ENCODE results near the gene RASL10B.

RASL10B gene

GRCh38 chr17:35765756-35766488 lies 34.5 kb downstream of the RASL10B start:
- DNase-seq (ENCODE audit: low read depth) = no peak

DNA sequence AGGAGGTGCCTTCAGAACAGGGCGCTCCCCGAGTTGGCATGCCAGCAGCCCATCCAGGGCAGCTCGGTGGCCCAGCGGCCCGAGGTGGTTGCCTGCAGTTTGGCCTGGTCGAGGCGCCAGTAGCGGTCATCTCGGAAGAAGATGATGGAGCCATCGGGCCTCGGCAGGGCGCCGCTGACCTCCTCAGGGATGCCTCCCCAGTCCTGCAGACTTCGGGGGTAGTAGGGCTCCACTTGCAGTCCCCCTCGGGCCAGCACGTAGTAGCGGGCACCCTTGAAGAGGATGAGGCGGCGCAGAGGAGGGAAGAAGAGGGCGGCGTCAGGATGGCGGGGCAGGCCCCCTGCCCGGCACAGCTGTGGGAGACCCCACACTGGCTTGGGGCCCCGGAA lies 35.0 kb downstream of the RASL10B start:
- DNase-seq (ENCODE audit: low read depth) = no peak

DNA sequence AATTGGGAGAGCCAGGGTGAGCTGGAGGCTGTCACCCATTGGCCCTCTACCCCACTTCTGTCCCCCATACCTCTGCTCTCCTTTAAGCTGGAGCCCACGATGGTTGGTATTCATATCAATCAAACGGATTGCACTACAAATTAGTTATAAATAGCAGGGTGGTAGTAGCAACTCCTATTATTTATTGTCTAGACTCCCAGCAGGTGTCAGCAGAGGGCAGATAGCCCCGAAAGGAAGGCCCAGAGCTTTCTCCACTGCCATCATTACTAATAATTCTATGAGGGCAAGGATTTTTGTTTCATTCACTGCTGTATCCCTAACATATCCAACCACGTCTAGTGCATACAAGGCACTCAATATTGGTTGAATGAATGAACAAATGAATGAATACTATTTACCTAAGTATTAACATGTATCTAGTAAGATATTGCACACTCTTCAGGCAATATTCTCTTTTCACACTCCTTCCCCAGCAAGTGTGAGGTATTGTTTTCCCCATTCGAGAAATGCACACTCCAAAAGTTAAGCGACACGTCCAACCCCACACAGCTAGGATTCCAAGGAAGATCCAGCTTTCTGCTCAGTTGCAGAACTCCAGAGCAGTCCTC lies 35.6 kb downstream of the RASL10B start:
- no peak for DNase-seq (ENCODE audit: low read depth)

DNA sequence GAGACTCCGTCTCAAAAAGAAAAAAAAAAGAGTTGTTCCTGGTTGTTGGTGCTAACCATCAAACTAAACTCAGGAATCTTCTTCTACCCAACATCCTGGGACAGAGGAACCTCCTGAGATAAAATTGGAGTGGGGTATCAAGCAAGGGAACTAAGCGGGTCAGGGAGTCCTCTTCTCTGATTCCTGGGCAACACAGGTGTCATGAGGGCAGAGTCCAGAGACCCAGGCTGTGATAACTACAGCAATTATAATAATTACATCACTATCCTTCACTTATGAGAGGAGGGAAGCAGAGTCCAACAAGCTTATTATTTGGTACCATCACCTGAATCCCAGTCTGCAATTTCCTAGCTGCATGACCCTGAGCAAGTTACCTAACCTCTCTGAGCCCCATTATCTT lies 37.4 kb downstream of the RASL10B start:
- DNase-seq (ENCODE audit: low read depth) = no peak

DNA sequence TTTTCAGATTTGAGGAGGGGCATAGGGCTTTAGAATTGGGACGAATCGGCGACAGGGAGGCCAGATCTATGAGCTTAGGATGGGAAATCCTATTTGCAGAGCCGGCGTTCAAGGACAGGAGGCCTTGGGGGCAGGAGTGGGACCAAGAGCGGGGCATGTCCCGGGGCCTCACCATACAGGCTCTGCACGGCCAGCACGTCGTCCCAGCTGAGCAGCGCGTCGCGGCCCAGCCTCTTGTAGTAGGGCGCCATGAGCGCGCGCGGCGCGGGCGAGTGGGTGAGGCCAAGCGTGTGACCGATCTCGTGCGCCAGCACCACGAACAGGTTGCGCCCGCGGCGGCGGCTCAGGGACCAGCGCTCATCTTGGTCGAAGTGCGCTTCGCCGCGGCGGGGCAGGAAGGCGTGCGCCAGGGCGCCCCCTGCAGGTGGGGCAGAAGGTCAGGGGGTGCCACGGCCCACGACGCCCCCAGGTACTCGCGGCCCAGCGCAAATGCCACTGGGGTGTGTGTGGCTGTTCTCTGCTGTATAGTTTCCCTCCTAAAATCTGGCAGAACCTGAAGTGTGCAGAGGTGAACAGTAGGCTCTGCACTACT lies 38.6 kb downstream of the RASL10B start:
- DNase-seq (ENCODE audit: low read depth) = no peak

DNA sequence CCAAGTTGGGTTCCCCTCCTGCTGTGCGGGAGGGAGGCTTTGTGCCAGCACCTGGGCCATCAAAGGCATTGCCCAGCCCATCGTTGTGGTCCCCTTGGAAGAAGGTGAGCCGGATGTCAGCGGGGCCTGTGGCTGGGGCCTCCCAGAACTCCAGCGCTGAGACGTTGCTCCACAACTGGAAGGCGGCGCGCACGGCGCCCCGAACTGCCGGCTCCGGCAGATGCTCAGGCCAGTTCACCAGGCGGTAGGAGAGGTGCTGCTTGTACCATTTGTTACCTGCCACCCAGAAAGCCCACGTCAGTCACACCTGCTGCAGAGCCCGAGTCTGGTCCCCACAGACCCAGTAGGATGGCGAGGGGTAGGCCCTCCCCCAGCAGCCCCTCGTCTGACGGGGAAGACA lies 41.7 kb downstream of the RASL10B start:
- DNase-seq (ENCODE audit: low read depth) = no peak

DNA sequence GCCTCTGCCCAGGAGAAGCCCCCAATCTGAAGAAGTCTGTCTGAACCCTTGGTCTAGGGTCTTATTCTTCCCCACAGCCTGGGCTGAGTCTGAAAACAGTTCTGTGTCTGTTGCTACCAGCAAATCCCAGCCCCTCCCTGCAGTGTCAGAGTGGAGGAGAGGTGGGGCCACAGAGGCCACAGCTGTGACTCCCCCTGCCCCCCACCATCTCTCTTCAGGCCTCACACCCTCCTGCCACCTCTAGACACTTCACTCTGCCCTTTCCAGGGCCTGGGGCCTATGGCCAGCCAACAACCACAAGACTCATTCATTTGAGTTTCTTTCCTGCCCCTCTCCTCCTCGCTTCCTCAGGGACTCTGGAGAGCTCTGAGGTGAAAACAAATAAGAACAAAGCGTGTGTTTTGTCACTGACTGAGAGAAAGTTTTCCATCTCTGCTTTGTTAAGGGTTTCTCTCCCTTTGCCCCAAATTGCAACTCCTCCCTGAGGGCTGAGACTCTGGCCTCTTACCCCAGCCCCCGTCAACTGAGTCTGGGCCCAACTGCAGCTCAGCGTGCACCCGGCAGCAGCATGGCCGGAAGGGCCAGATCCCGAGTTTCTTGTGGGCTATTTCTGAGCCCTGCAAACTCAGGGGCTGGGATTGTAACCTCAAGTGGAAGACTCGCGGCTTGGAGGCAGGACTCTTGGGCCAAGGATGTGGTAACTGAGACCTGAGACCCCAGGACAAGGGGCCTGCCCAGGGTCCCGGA lies 42.4 kb downstream of the RASL10B start:
- DNase-seq (ENCODE audit: low read depth) = no peak

GRCh38 chr17:35774499-35774898 lies 43.1 kb downstream of the RASL10B start:
- DNase-seq (ENCODE audit: low read depth) = no peak

DNA sequence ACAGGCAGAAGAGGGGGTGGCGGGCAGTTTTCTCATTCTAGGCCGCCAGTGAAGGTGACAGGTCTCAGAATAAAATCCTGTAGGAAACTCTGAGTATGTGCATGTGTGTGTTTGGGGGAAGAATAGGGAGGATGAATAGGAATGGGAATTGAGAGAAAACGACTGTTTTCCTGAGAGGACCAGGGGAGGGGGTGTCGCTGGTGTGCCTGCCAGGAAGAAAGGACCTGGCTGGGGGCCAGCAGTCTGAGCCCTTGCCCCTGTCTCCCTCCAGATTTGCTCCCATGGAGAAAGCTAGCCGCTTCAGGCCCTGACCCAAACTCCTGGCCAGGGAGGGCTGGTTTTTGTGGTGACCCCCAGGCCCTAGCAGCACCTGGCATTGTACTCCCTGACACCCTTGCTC lies 43.6 kb downstream of the RASL10B start:
- no peak for DNase-seq (ENCODE audit: low read depth)

DNA sequence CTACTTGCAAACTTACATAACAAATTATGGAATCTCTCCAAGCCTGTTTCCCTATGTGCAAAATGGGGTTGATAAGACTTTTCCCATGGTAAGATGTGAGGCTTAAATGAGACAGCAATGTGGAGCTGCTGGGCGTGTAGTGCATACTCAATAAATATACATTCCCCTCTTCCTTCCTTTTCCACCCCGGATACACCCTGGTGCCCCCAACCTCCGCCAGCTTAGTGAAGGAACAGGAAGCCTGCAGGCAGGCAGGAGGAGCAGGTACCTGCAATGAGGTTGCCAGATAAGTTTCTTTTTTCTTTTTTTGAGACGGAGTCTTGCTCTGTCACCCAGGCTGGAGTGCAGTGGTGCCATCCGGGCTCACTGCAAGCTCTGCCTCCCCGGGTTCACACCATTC lies 44.1 kb downstream of the RASL10B start:
- no peak for DNase-seq (ENCODE audit: low read depth)

GRCh38 chr17:35778641-35779196 lies 47.3 kb downstream of the RASL10B start:
- no peak for DNase-seq (ENCODE audit: low read depth)

- DNase-seq (ENCODE audit: low read depth) = no peak
Measured at GRCh38 chr17:35780950-35781349, 49.5 kb downstream of the RASL10B start.

- DNase-seq (ENCODE audit: low read depth) = no peak
Measured at GRCh38 chr17:35784895-35785294, 53.5 kb downstream of the RASL10B start.

- no peak for DNase-seq (ENCODE audit: low read depth)
Measured at GRCh38 chr17:35786941-35787432, 55.5 kb downstream of the RASL10B start.

- no peak for DNase-seq (ENCODE audit: low read depth)
Measured at GRCh38 chr17:35788477-35789368, 57.3 kb downstream of the RASL10B start.

DNA sequence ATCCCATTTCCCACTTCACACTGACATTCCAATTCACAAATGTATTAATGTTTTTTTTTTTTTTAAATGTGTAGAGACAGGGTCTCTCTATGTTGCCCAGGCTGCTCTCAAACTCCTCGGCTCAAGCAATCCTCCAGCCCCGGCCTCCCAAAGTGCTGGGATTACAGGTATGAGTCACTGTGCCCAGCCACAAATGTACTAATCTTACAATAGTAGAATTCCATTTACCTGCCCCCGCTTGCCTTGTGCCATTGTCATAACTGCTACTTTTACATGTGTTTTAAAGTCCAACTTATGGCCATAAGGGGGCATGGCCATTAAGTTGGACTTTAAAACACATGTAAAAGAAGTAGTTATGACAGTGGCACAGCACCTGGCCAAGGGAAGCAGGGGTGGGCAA lies 59.4 kb downstream of the RASL10B start:
- no peak for DNase-seq (ENCODE audit: low read depth)

GRCh38 chr17:35791681-35792350 lies 60.4 kb downstream of the RASL10B start:
- no peak for DNase-seq (ENCODE audit: low read depth)
